Mucosa of rectum (tissue), 2 donors: Measurements from ENCODE around the gene TUNAR.

ENCODE experiments used
- H3K27ac ChIP-seq, 2 donors: one replicate each; pipeline ENCODE4 v1.7.0; 2013; ENCODE audit warnings: inconsistent platforms in 2 of 2, low read depth in 2 of 2, low read length in 2 of 2
- H3K27me3 ChIP-seq, 2 donors: one replicate each; pipeline ENCODE4 v1.7.0; 2013; ENCODE audit warnings: low read length in 2 of 2; ENCODE audit not compliant: control insufficient read depth in 2 of 2, insufficient read depth in 2 of 2
- H3K36me3 ChIP-seq, 2 donors: one replicate each; pipeline ENCODE4 v1.7.0; 2013; ENCODE audit warnings: low read length in 2 of 2; ENCODE audit not compliant: control insufficient read depth in 2 of 2, insufficient read depth in 2 of 2
- H3K4me1 ChIP-seq, 2 donors: one replicate each; pipeline ENCODE4 v1.7.0; 2013; ENCODE audit warnings: low read length in 2 of 2, mild to moderate bottlenecking in 1 of 2; ENCODE audit not compliant: control insufficient read depth in 2 of 2, insufficient read depth in 2 of 2
- H3K4me3 ChIP-seq, 2 donors: one replicate each; pipeline ENCODE4 v1.7.0; 2013; ENCODE audit warnings: low read length in 2 of 2
- H3K9ac ChIP-seq, 2 donors: one replicate each; pipeline ENCODE4 v1.7.0; 2013; ENCODE audit warnings: low read length in 2 of 2, low read depth in 1 of 2, mild to moderate bottlenecking in 1 of 2
- H3K9me3 ChIP-seq, 2 donors: one replicate each; pipeline ENCODE4 v1.7.0; 2013; ENCODE audit warnings: low read length in 2 of 2; ENCODE audit not compliant: control insufficient read depth in 2 of 2
- donor health status: healthy.
- donor health status: Normal muscosa, but diverticular disease.

Gene TUNAR

DNA sequence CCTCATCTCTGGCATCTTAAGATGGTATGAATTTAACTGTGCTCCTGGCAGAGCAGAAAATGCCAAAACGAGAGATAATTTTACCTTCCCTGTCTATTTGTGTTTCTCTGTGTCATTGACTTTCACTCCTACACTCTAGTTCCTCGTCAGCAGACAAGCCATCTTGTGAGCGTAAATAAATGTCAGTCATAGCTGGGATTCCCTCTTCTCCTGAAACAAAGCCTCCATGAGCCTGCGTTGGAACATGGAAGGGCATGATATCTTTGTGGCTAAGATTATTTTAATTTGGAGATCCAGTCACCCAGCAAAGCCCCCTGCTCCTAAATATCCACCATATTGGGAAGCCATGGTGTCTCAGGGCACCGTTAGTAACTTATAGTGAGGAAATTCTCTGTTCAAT, 37.8 kb upstream of the TUNAR start:
- no peak overlapping the region for H3K27ac ChIP-seq
- H3K9ac ChIP-seq = no peak overlapping the region
- no peak overlapping the region for H3K4me3 ChIP-seq
- H3K9me3 ChIP-seq = no peaks in the 10 kb centered on the region
- H3K36me3 ChIP-seq = no peaks in the 10 kb centered on the region
- H3K27me3 ChIP-seq = no peaks in the 10 kb centered on the region
- H3K4me1 ChIP-seq = no peaks in the 10 kb centered on the region

DNA sequence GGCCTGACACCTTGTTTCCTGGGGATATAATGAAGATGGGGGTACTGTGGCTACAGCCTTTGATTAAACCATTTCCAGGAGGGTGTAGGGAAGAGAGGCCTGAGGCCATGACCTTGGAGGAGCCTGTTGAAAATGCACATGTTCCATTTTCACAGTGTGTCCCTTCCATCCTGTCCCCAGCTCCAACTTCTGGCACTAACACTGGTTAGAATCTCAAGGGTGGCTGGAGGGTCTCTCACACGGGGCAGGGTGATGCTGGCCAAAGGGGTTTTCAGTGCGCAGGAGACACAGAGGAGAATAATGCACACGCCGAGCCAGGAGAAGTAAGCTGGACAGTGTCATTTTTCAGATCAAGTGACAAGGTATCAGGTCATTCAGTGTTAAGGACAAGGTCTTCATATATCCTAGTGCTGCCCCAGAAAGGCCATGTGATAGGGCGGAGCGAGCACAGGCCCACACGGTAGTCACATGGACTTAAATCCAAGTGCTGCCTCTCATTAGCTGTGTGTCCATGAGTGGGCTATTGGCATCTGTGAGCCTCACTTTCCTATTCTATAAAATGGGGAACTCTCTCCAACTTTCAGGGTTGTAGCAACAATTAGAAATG, 36.4 kb upstream of the TUNAR start:
- Histone ChIP-seq H3K27ac (no peak overlapping the region), H3K4me3 (no peak overlapping the region), H3K4me1 (no peaks in the 10 kb centered on the region), H3K9ac (no peak overlapping the region), H3K9me3 (no peaks in the 10 kb centered on the region), H3K36me3 (no peaks in the 10 kb centered on the region), H3K27me3 (no peaks in the 10 kb centered on the region)

- H3K4me3 ChIP-seq = no peak overlapping the region
- no peaks in the 10 kb centered on the region for H3K4me1 ChIP-seq
- no peaks in the 10 kb centered on the region for H3K9me3 ChIP-seq
These were observed 35.0 kb upstream of the TUNAR start for GRCh38 chr14:95841668-95842067.

GRCh38 chr14:95849761-95850160, 26.9 kb upstream of the TUNAR start:
- H3K9me3 ChIP-seq = no peaks in the 10 kb centered on the region
- no peak overlapping the region for H3K4me3 ChIP-seq
- H3K27me3 ChIP-seq = no peaks in the 10 kb centered on the region
- H3K9ac ChIP-seq = no peak overlapping the region
- H3K27ac ChIP-seq = no peak overlapping the region
- no peaks in the 10 kb centered on the region for H3K4me1 ChIP-seq
- H3K36me3 ChIP-seq = no peaks in the 10 kb centered on the region

More at GRCh38 chr14:95841668-95842067, 35.0 kb upstream of the TUNAR start:
- no peaks in the 10 kb centered on the region for H3K36me3 ChIP-seq
- H3K27me3 ChIP-seq = no peaks in the 10 kb centered on the region
- H3K27ac ChIP-seq = no peak overlapping the region
- H3K9ac ChIP-seq = no peak overlapping the region

DNA sequence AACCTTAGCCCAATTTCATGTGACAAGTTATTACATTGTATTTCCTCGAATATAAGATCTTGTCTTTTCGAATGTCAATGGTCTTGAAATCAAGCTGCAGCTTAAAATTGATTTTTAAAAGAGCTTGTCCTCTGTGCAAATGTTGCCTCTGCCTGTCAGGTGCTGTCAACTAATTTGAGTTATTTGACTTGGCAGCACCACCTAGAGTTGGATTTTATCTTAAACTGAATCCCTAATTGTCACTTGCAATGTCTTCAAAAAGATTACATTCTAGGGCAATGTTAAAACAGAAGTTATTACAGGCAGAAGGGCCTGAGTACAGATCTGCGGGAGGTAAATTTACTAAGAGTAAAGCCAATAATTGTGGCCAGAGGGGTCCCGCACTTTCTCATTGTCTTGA, 26.2 kb upstream of the TUNAR start:
- Histone ChIP-seq H3K27me3 (no peaks in the 10 kb centered on the region), H3K4me3 (no peak overlapping the region), H3K36me3 (no peaks in the 10 kb centered on the region), H3K9me3 (no peaks in the 10 kb centered on the region), H3K4me1 (no peaks in the 10 kb centered on the region), H3K9ac (no peak overlapping the region), H3K27ac (no peak overlapping the region)

DNA sequence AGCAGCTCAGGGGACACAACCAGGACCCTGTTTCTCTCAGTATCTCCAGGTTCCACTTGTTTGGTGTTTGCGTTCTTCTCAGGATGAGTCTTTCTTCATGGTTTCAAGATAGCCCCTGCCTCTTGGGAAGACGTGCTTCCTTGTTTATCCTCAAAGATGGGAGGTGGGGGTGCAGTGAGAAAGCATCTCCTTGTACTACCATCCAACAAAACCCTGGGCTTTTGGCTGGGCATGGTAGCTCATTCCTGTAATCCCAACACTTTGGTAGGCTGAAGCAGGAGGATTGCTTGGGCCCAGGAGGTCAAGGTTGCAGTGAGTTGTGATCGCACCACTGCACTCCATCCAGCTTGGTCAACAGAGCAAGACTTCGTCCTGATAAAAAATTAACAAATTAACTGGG, 21.0 kb upstream of the TUNAR start:
- no peaks in the 10 kb centered on the region for H3K9me3 ChIP-seq
- H3K4me3 ChIP-seq = no peak overlapping the region
- no peaks in the 10 kb centered on the region for H3K36me3 ChIP-seq
- no peaks in the 10 kb centered on the region for H3K27me3 ChIP-seq
- H3K9ac ChIP-seq = no peak overlapping the region
- no peak overlapping the region for H3K27ac ChIP-seq
- no peaks in the 10 kb centered on the region for H3K4me1 ChIP-seq

- Histone ChIP-seq H3K36me3 (no peaks in the 10 kb centered on the region), H3K9me3 (no peaks in the 10 kb centered on the region), H3K4me3 (no peak overlapping the region), H3K9ac (no peak overlapping the region), H3K27me3 (no peaks in the 10 kb centered on the region), H3K4me1 (no peaks in the 10 kb centered on the region), H3K27ac (no peak overlapping the region)
These were observed 19.4 kb upstream of the TUNAR start for GRCh38 chr14:95857275-95857674.

- no peaks in the 10 kb centered on the region for H3K9me3 ChIP-seq
- H3K9ac ChIP-seq = no peak overlapping the region
- H3K36me3 ChIP-seq = no peaks in the 10 kb centered on the region
- H3K4me3 ChIP-seq = no peak overlapping the region
- H3K4me1 ChIP-seq = no peaks in the 10 kb centered on the region
- no peak overlapping the region for H3K27ac ChIP-seq
- no peaks in the 10 kb centered on the region for H3K27me3 ChIP-seq
These were observed 17.7 kb upstream of the TUNAR start for GRCh38 chr14:95858893-95859292.

GRCh38 chr14:95862243-95862642, 14.4 kb upstream of the TUNAR start:
- no peaks in the 10 kb centered on the region for H3K4me1 ChIP-seq
- no peak overlapping the region for H3K27ac ChIP-seq
- H3K27me3 ChIP-seq = no peaks in the 10 kb centered on the region

DNA sequence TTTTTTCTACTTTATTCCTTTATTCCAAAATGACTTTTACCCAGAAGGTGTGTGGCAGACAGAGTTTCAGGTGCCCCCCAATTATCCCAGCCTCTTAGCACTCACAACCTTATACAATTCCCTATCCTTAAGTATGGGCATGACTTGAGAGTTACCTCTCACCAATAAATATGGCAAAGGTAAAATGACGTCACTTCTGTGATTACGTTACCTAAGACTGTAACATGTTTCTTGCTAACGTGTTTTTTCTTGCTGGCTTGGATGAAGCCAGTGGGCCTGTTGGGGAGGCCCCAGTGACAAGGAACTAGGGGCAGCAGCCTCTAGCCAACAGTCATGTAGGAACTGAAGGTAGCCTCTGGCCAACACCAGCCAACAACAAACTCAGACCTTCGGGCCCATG, 13.3 kb upstream of the TUNAR start:
- H3K36me3 ChIP-seq = no peaks in the 10 kb centered on the region
- H3K27me3 ChIP-seq = no peaks in the 10 kb centered on the region
- no peaks in the 10 kb centered on the region for H3K4me1 ChIP-seq
- no peak overlapping the region for H3K27ac ChIP-seq
- H3K9me3 ChIP-seq = no peaks in the 10 kb centered on the region
- no peak overlapping the region for H3K4me3 ChIP-seq
- no peak overlapping the region for H3K9ac ChIP-seq

More at GRCh38 chr14:95862243-95862642, 14.4 kb upstream of the TUNAR start:
- Histone ChIP-seq H3K4me3 (no peak overlapping the region), H3K9me3 (no peaks in the 10 kb centered on the region), H3K9ac (no peak overlapping the region), H3K36me3 (no peaks in the 10 kb centered on the region)

- H3K27ac ChIP-seq = no peak overlapping the region
- peaks cover 0 to 2% of the 10 kb centered on the region in 2 donors for H3K27me3 ChIP-seq
These were observed 6.9 kb upstream of the TUNAR start for GRCh38 chr14:95869776-95870175.

More at GRCh38 chr14:95869776-95870175, 6.9 kb upstream of the TUNAR start:
- no peak overlapping the region for H3K9ac ChIP-seq
- H3K4me1 ChIP-seq = no peaks in the 10 kb centered on the region
- no peak overlapping the region for H3K4me3 ChIP-seq
- H3K9me3 ChIP-seq = no peaks in the 10 kb centered on the region
- H3K36me3 ChIP-seq = no peaks in the 10 kb centered on the region
